ENCODE measurements around the gene BLZF1.

DNA sequence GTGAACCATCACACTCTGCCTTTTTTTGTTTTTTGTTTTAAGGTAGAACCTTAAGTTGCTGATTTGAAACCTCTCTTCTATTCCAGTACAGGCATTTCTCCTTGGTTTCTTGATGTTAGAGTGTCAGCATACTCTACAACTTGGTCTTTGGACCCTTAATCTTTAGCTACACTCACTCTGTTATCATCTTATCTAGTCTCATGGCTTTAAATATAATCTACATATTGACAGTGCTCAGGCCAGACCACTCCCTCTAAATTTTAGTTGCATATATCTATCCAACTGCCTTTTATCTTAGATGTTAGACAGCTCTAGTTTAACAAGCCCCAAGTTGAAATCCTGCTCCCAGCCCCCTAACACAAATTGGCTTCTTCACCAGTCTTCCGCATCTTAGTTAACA, 22.5 kb upstream of the BLZF1 start:
- TF ChIP-seq GATA3 (IDR thresholded peaks at IDR 0.05; ENCODE audit: low read depth, low read length) (no peak), GATA2 (IDR thresholded peaks at IDR 0.05; ENCODE audit: low read depth, low read length) (no peak)
